ENCODE results near the gene WDR62.
"Not testable (repeated sequence)": the region's sequence is repeated elsewhere in the genome, so short reads cannot be mapped to it uniquely, and the experiment has no call there.

Gene WDR62

GRCh38 chr19:36113425-36113824 lies 58.7 kb downstream of the WDR62 start:
- no peak for DNase-seq

DNA sequence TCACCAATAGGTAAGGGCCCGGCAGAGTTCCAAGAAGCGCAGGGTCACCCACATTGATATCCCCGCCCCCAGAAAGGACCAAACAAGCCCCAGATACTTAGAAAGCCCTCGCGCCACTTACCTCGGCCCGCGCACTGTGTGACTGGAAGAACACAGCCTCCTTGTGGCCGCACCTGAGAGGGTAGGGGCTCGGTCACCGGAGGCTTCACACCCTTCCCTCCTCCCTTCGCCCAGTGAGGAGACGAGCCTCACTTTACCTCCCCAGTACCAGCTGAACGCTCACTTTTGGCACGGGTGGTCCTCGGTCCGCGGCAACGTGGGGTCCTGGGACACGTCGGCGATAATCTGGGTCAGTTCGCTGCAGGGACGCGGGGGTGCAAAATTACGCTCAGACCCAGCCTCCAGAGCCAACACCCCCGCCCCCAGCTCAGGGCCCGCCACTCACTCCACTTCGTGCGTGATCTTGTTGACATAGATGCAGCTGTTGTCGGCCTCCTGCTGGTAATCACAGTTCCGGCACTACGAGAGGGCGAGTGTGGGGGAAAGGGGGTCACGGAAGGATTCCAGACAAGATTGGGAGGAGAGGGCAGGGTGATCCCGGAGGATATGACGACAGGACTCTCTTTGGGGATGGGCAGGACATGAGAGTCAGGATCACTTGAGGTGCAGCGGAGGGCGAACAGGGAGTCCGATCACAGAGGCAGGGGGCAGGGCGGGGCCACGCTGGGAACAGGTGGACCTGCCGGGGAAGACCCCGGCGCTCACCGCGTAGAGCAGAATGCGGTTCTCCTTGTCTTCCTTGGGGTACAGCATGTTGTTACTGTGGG lies 59.4 kb downstream of the WDR62 start:
- peak in 1 of 2 donors; percentile 19 for DNase-seq

DNA sequence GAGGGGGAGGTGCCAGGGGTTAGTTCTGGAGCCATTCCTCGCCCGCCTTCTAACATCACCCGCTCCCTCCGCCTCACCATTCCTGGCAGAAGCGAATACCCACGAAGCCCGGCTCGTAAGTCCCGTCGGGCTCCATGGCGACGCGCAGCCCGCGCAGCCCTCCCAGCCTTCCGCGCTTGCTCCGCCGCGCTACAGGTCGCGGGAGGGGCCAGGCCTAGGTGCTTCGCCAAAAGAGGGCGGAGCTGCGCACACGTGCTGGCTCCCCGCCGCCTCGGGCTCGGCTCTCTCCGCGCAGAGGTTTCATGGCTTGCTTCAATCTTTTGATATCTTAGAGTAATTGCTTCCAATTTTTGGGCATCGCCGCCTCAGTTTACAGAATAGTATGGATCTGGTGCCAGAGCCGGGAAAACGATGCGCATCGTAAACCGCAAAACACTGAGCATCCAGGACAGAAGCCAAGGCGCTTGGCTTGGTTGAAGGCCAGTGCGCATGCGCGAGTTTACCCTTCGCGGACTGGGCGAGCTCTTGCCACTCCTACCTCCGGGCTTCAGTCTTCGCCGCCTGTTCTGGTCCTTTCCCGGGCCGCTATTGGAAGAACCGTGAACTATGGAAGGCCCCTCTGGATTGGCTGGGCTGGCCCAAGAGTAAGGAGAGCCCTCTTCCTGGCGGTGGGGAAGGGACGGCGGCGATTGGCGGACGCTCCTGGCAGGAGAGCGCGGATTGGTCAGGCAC lies 60.2 kb downstream of the WDR62 start, which contains the start of gene POLR2I:
Gene POLR2I (minus strand): TSS at position 155 of the 732 bp plus-strand sequence. CDS start 19 bp downstream, at position 136.
- DNase-seq: peak; percentile 98 to 99

DNA sequence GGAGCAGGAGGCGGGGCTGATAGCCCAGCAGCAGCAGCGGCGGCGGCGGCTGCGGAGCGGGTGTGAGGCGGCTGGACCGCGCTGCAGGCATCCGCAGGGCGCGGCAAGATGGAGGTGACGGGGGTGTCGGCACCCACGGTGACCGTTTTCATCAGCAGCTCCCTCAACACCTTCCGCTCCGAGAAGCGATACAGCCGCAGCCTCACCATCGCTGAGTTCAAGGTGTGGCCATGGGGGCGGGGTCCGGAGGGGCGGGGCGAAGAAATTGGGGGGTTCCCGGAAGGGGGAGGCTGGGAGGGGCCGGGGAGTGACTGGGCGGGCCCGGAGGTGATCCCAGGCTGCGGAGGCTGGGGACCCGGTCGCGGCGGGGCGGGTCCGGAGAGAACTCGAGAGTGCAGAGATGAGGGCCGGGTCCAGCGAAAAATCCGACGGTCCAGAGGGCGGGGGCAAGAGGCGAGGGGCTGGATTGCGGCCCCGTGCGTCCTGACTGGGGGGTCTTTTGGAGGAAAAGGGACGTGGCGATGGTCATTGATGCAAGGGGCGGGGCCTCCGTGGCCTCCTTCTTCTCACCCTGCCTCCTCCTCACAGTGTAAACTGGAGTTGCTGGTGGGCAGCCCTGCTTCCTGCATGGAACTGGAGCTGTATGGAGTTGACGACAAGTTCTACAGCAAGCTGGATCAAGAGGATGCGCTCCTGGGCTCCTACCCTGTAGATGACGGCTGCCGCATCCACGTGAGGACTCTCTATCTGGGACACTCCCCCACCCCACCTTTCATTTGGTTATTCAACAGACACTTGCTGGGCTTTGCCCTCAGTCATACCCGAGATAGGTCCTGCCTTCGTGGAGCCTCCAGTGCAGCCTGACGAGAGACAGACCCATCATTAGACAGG lies 61.0 kb downstream of the WDR62 start, which contains the start of gene TBCB:
Gene TBCB (plus strand): TSS at position 16 of the 891 bp plus-strand sequence. CDS start 93 bp downstream, at position 109.
- peak; percentile 92 to 93 for DNase-seq

GRCh38 chr19:36116344-36116637 lies 61.6 kb downstream of the WDR62 start:
- no peak for DNase-seq

DNA sequence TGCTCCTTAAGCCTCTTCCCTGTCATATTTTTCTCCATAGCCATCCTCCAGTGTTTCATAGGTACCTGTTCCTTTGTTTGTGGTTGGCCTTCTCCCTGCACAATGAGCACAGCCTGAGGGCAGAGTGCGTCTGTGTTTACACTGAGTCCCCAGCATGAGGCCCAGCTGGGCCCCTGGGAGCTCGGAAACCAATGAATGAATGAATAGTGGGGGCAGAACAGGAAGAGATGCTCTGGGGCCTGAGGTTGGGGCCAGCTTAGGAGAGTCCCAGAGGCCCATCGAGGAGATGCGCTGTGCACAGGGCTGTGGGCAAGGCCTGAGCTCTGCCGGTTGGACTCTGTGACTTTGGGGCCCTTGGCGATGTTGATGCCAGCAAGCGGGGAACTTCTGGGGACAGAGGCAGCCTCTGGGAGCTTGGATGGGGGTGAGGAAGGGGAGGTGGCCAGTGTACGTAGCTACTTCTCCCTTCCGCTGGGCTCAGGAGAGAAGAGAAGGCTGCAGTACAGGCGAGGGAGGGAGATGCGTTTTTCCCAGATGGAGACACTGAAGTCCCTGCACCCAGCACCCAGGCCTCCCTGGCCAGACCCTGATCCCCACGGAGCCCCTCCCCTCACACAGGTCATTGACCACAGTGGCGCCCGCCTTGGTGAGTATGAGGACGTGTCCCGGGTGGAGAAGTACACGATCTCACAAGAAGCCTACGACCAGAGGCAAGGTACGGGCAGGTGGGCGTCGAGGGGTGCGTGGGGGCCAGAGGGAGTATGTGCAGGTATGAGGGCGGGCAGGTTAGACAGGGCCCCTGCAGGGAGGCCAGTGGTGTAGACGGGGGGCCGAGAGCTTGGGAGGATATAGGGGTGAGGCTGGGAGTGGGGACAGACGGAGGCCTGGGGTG lies 65.6 kb downstream of the WDR62 start:
- DNase-seq: no peak

DNA sequence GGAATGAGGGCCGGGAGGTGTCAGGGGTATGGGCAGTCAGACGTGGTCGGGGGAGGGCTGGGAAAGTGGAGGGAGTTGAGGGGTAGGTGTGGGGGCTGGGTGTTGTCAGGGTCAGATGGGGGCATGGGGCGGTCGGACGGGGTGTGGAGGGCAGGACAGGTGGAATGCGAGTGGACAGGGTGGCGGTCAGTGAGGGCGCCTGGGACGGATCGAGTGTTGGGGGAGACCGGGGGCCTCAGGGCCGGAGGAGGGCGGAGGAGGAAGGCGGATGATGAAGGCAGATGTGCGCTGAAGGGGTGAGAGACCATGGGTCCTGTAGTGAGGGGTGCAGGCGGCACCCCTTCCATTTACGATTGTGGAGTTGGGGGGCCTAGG lies 66.3 kb downstream of the WDR62 start:
- DNase-seq: no peak

GRCh38 chr19:36121486-36122124 lies 66.9 kb downstream of the WDR62 start:
- no peak for DNase-seq

- no peak for DNase-seq
Measured at GRCh38 chr19:36125557-36125956, 70.9 kb downstream of the WDR62 start.

- DNase-seq: no peak
Measured at GRCh38 chr19:36128392-36128736, 73.7 kb downstream of the WDR62 start.

DNA sequence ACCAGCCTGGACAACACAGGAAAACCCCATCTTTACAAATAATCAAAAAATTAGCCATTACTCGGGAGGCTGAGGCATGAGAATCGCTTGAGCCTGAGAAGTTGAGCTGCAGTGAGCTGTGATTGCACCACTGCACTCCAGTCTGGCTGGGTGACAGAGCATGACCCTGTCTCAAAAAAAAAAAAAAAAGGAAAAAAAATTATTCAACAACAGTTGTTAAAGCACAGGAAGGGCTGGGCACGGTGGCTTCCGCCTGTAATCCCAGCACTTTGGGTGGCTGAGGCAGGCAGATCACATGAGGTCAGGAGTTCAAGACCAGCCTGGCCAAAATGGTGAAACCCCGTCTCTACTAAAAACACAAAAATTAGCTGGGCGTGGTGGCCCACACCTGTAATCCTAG lies 76.5 kb downstream of the WDR62 start:
- not testable (repeated sequence) for DNase-seq

- not testable (repeated sequence) for DNase-seq
Measured at GRCh38 chr19:36134867-36135266, 80.2 kb downstream of the WDR62 start.

- no peak for DNase-seq
Measured at GRCh38 chr19:36136964-36137686, 82.4 kb downstream of the WDR62 start.

- DNase-seq: no peak
Measured at GRCh38 chr19:36139120-36139472, 84.4 kb downstream of the WDR62 start.

GRCh38 chr19:36139473-36140303 lies 85.0 kb downstream of the WDR62 start, which contains the start of gene CAPNS1:
TSS of gene CAPNS1 (plus strand) at chr19:36140066. CDS start at chr19:36141012, 946 bp downstream.
- DNase-seq: peak; percentile 86 to 91

GRCh38 chr19:36140304-36141038 lies 85.8 kb downstream of the WDR62 start:
- peak in 1 of 2 donors; percentile 25 for DNase-seq

DNA sequence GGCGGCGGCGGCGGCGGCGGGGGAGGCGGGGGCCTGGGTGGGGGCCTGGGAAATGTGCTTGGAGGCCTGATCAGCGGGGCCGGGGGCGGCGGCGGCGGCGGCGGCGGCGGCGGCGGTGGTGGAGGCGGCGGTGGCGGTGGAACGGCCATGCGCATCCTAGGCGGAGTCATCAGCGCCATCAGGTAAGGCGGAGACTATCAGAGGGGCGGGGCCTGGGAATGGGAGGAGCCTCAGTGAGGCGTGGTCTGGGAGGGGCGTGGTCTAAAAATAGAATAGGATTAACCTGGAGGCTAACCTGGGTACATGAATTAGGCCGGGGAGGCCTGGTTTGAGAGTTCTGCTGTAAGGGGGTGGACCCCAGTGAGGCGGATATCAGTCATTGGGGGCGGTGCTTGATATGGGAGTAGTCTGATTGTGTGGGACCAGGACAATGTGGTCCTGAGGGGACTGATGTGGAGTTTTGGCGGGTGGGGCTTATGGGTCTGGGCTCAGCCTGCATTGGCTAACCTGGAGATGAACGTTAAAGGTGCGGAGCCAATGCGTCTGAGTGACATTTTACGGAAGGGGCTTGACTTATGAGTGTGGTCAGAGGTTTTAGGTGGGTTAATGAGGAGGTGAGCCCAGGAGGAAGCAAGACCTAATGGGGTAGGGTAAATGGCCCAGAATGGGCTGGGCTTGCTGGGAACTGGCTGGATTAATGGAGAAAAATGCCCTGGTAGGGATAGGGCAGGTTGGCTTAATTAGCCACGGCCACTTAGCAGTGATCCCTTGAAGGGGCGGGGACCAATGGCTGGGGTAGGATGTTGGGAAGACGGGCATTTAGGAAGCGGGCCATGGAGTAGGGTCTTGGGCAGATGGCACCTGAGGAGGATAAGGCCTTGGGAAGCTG lies 86.6 kb downstream of the WDR62 start:
- DNase-seq: peak; percentile 89 to 95

DNA sequence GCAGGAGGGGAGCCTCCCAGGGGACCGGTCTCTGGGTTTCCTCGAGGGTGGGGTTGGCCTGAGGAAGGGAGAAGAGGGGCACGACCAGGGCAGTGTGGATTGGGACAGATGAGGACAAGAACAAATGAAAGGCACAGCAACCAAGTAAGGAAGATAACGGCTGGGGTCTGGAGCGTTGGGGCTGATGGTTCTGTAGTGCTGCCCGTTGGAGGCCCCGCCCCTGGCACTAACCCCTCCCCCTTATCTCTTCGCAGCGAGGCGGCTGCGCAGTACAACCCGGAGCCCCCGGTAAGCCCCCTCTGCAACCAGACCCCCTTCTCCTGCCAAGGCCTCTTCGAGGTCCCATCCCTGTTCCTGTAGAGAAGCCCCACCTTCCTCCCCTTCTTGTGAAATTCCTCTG lies 87.3 kb downstream of the WDR62 start:
- DNase-seq: no peak

Data from activated CD4-positive, alpha-beta T cell treated with anti-CD3 and anti-CD28 coated beads for 4 hours (primary cell).